Measurements from ENCODE around the gene ZRSR2. TPM values are rescaled to one million over a fixed set of nuclear protein-coding genes. Genes with fewer than 3 reads are reported as not detected.

The ZRSR2 gene
- total RNA-seq, 4 donors from 2014 or later = 5.6 to 8.8 (median 7.0) TPM

DNA sequence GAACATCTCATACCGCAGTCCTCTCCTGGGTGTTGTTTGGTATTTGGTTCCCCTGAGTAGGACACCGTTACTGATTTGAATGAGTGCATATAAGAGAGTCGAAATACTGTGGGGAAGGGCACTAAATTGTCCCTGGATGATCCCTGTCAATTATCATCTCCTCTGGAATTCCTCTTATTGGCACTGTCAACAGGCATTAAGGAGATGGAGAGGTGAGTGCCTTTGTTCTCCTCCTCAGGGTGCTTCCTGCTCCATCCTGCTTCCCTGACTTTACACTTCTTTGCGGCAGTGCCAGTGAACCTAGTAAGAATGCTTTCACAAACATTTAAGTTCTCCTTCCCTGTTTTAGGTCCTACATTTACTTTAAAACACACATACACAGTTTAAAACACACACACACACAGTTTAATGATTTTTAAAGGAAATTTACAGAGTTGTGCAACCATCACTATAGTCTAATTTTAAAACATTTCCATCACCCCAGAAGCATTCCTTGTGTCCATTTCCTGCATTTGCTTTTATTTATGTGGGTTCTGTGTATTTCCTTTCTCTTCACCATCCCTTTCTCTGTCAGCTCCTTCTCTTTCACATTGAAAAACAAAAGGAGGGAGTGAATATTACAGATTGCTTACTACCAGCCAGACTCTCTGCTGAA lies 20.9 kb upstream of the ZRSR2 start:
- no peak for TF ChIP-seq CTCF (IDR thresholded peaks at IDR 0.05)
- no peak for DNase-seq (ENCODE audit: low spot score)
- ATAC-seq (ENCODE audit: low FRiP score) = no peak

DNA sequence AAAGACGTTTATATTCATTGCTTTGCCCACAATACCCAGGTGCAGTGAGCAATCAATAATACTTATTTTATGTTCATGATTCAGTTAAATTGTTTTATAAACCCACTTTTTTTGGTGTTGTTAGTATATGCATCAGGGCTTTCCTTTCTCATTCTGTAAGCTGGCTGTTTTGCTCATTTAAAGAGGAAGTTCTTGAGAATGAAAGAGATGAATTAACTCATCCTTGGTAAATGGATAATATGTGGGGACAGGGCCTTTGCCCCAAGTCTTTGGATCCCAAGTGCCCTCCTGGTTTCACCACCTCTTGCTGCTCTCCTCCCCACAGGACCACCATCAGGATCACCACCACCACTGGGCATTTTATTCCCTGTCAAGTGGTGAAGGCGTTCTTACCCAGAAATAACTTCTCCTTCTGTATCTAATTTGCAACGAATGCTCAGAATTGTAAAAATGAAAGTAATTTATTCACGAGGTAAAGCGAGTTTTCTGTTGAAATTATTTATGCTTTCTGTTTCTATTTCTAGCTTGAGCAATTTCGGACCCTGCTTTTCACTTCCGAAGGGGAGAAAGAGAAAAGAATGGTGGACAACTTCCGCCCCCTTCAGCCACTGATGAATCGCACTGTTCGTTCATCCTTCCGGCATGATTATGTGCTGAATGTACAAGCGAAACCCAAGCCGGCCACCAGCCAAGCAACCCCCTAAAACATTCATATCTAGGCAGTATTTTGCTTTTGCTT lies 8.2 kb upstream of the ZRSR2 start:
- DNase-seq (ENCODE audit: low spot score) = no peak
- ATAC-seq (ENCODE audit: low FRiP score) = no peak
- no peak for TF ChIP-seq CTCF (IDR thresholded peaks at IDR 0.05)

- TF ChIP-seq CTCF (IDR thresholded peaks at IDR 0.05) = no peak
- ATAC-seq (ENCODE audit: low FRiP score) (no peak), DNase-seq (ENCODE audit: low spot score) (no peak)
These were observed 5.0 kb upstream of the ZRSR2 start for GRCh38 chrX:15785176-15785750.

DNA sequence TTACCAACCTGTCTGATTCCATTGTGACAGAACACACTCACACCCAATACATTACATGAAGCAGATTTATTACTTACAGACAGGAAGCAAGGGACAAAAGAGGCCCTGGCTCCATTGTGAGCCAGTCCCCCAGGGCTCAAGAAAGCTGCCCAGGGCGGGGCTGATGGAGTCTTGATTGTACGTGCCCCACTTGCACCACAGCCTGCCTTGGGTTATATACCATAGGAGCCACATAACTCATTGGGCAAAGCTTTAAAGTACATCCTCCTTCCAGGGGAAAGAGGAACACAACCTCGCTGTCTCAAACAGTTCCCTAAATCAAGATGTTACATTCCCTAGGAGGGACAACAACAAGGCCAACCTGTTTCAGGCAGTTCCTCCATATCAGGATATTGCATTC lies 3.4 kb upstream of the ZRSR2 start:
- no peak for ATAC-seq (ENCODE audit: low FRiP score)

GRCh38 chrX:15790769-15791290 lies 546 bp downstream of the ZRSR2 start:
- no peak for DNase-seq (ENCODE audit: low spot score)
- peak; percentile 8 for ATAC-seq (ENCODE audit: low FRiP score)
- TF ChIP-seq CTCF (IDR thresholded peaks at IDR 0.05) = no peak

More for the DNA sequence above, 3.4 kb upstream of the ZRSR2 start:
- no peak for TF ChIP-seq CTCF (IDR thresholded peaks at IDR 0.05)
- DNase-seq (ENCODE audit: low spot score) = no peak

GRCh38 chrX:15797707-15798106 lies 7.4 kb downstream of the ZRSR2 start:
- TF ChIP-seq CTCF (IDR thresholded peaks at IDR 0.05) = no peak
- DNase-seq (ENCODE audit: low spot score) (no peak), ATAC-seq (ENCODE audit: low FRiP score) (no peak)

Data from omental fat pad (tissue), 4 donors.